IPS-11a (cell line): ENCODE data around the gene HS2ST1.
A peak's percentile ranks its signal among the peaks of the same experiment; 100 is the strongest.

Experiments used
- H3K4me3 ChIP-seq: one replicate; pipeline ENCODE4 v1.5.1; 2013; ENCODE audit warnings: low read depth, low read length, control low read depth

HS2ST1 gene

DNA sequence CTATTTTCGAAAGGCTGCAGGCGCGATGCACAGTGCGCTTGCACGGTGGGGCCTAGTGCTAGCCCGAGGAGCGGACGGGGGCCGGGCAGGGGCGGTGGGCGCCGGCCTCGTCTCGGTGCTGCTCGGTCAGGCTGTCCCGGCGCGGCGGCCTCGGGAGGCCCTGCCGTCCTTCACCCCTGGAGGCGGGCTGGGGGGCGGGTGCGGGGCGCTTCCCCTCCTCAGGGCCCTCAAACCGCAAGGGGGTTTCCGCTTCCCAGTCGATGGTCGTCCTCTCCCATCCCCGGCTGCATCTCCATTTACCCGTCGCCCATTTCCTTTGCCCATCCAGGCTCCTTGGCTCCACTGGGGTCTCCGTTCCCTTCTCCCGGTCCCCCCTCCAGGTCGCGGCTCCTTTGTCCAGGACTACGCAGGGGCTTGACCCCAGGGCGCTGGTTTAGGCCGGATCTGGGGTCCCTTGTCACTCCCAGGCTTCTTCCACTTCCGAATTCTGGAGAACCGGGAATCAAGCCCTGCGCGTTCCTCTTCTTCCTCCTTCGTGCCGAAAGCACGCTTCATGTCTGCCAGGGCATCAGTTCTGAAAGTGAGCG is 217.9 kb downstream of the HS2ST1 start:
- H3K4me3 ChIP-seq = peak overlapping the region; percentile 52

DNA sequence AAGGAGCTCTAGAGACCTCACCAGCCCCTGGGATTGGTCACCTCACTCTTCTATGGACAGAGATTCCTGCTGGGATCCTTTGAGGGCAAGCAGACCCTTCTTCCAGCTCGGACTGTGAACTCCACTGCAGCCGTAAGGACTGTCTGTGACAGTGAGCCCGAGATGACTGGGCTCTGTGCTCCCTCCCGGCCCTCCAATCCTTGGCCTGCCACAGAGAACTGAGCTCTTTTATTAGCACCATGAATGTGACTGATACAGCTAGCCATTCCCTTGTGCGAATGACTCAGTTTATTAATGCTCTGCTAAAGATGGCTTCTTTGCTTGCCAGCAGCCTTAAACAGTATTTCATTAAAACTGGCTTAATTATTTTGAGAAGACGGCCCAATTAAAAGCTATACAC is 219.6 kb downstream of the HS2ST1 start:
- no peak overlapping the region for H3K4me3 ChIP-seq

DNA sequence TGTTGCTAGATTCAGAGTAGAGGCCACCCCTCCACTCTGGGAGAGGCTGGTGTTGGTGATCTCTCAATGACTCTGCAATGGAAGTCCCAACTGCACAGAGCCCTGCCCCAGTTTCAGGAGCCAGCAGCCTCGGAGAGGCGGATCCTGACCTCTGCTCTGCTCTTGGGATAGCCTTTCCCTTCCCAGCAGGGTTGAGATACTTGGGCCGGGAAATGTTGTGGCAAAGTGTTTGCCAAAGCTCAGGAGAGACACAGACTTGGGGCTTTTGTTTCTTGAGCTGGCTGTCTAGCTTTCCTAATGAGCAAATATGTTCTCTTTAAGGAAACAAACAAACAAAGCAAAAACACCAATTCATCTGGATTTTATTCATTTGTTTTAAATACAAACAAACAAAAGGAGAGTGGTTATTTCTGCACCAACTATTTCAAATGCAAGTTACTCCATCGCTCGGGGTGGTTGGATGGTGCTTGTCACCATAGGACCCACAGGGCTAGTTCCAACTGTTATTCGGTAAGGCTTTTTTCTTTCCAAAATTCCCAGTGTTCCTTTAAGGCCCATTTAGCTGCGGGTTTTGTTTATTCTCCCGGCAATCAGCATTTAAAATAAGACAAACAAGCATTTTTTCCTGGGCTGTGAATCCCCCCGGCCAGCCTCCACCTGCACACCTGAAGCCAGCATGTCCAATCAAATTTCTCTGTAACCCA is 220.3 kb downstream of the HS2ST1 start:
- H3K4me3 ChIP-seq = no peak overlapping the region

DNA sequence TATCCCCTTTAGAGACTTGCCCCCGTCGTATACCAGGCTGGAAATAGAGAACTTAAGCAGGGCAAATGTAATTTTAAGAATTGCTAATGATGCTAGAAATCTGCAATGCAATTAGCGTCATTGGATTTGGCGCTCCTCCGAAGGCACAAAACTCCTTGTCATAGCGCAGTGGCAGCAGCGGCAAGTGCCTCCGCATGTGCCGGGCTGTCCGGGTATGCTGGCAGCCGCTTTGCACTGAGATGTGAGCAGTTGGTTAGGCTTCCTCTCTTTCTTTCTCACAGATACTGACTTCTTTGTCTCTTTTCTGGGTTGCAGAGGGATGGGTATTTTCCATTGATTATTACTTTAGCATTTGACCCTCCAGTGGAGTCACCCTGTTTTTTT is 220.9 kb downstream of the HS2ST1 start:
- H3K4me3 ChIP-seq = no peak overlapping the region

DNA sequence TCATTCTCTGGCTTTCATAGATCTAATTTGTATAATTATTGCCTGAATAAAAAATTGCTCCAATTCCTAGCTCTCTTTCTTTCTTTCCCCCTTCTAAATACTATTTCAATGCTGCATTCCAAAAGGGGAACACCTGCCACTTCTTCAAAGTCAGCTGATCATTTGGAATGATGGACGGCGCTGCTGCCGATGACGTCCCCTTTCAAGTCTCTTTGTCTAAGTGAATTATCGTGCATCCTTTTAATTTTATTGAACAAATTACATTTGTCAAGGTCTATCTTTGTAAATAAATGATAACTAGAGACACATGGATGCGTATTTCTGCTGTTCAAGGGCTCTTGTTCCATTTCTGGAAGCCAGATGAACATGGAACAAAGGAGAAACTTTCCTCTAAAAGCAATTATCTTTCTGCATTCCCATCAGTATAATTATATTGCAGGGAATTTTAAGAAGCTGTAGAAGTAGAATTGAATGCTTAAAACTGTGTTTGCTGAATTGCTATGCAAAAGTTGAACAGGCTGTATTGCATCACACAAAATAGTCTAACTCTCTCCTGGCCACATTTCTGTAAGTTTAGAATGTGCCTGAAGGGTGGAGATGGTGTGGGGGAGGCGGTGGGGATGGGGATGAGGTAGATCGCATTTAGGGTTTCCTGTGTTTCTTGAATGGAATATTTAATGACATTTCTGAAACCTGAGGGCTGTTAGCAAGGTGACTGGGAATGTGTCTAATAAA is 222.3 kb downstream of the HS2ST1 start:
- H3K4me3 ChIP-seq = no peak overlapping the region

DNA sequence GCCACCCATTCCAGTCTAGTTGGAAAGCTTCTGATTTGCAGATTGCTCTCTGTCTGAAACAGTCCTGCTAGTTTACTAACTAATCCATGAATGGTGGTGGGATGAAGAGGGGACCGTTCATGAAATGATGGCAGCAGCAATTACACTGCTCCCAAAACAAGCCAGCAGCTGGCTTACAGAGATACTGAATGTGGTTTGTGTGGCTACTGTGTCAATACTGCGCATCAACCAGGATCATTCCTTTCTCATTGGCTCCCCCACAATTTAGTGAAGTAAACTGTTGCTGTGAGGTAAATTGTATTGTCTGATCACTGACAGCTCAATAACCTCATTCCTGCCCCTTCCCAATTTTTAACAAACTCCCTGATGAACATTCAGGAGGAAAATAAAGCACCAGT is 222.9 kb downstream of the HS2ST1 start:
- H3K4me3 ChIP-seq = no peak overlapping the region

DNA sequence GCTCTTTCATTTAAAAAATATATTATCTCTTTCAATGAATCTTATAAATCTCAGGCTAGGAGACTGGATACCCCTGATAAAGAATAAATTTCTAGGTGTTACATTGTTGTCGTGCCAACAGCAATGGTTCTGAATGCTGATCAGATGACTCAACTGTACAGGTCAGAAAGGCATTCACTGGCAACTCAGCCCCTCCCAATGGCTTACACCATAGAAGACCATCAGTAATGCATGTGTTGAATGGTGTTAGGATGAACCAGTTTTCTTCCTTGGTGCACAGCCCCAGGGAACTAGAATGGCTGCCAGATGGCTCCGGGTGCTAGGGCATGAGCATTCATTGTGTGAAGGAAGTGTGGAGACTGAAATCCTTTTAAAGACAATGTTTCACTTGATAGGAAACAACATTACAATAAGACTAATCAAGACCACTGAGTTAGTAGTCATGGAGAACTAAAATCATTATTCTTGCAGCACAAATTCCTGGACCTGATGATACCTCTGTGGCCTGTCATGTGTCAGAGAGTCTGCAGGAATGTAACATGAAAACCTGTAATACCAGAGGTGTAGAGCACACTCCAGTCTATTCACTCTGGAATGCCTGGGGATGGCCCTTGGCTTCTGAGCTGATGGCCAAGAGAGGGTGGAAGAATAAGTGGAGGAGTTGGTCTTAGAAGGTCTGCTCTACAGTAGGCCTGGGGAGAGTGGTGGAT is 226.6 kb downstream of the HS2ST1 start:
- H3K4me3 ChIP-seq = no peak overlapping the region

DNA sequence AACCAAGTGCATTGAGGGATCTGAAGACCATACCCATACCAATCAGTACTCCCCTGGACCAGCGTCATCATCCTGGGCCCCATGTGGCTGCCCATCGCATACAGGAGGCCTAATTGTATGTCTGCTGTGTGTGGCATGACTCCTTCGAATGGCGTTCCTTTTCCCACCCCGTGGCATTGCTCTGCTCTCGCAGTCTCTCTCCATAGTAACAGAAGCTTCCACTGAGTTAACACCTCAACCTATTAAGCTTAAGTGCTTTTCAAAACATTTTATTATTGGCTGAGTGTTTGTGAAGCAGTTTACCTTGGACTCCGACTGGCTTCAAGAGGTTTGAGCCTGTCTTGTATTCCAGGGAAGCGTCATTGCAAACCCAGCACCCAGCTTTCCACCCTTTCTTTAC is 227.1 kb downstream of the HS2ST1 start:
- no peak overlapping the region for H3K4me3 ChIP-seq

DNA sequence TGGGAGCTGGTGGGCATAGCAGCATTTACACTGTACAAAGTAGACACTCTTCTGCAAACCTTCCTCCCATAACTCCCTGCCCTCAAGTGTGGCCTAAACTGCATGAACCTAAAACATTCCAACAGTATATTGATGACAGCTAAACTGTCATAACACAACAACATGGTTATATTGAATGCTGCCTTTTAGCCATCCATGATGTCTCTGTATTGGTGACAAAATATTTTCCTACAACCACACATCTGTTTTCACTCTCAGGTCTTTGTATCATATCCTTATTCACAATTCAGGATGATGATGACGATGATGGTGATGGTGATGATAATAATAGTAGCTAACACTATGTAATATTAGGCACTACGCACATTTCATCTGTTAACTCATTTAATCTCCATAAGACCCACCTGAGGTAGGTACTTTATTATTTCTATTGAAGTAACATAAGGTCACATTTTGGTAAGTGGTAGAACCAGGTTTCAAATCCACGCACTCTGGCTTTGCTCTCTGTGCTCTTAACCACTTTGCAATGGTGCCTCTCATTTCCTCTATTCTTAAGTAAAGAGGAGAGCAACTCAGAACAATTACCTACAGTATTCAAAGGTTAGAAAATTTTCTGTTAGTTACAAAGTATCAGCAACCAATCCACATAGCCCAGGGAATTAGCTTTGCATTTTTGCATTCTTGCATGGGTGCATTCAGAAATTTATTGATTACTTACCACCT is 229.1 kb downstream of the HS2ST1 start:
- no peak overlapping the region for H3K4me3 ChIP-seq

DNA sequence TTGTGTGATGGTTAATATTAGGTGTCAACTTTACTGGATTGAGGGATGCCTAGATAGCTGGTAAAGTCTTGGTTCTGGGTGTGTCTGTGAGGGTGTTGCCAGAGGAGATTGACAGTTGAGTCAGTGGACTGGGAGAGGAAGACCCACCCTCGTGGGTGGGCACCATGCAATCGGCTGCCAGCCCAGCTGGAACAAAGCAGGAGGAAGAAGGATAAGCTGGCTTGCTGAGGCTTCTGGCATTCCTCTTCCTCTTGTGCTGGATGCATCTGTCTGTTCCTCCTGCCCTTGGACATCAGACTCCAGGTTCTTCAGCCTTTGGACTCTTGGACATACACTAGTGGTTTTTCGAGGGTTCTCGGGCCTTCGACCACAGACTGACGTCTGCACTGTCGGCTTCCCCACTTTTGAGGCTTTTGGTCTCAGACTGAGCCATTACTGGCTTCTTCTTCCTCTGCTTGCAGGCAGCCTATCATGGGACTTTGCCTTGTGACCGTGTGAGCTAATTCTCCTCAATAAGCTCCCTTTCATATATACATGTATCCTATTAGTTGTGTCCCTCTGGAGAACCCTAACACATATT is 230.0 kb downstream of the HS2ST1 start:
- no peak overlapping the region for H3K4me3 ChIP-seq

DNA sequence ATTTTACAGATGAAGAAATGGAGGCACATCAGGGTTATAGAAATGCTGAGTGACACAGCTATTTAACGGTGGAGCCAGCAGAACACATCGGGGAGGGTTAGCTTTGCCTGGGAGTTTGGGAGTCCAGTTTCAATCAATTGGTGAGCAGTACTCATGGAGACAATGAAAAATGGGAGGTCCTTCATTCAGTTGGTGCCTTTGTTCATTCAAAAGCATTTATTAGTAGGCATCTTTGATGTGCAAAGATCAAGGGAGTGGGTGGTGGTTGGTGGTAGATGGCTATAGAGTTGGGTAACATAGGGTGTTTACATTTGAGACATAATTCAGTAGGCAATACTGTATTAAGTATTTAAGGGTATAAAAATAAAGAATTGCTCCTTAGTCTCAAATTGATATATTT is 230.5 kb downstream of the HS2ST1 start:
- H3K4me3 ChIP-seq = no peak overlapping the region

DNA sequence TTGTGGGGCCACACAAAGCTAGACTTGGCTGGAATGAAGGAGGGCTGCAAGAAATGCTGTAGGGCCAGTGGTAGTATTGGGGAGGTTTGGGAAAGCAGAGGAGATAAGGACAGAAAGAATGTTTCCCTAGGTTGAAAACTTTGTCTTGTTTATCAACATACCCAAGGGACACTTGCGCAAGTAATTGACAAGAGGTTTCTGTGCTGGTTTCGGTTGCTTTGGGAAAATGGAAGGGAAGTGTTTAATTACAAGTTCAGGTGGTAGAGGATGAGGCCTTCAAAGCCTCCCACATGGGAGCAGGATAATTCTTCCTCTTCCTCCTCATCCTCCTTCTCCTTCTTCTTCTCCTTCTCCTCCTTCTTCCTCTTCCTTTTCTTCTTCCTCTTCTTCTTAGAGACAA is 232.1 kb downstream of the HS2ST1 start:
- H3K4me3 ChIP-seq = no peak overlapping the region

DNA sequence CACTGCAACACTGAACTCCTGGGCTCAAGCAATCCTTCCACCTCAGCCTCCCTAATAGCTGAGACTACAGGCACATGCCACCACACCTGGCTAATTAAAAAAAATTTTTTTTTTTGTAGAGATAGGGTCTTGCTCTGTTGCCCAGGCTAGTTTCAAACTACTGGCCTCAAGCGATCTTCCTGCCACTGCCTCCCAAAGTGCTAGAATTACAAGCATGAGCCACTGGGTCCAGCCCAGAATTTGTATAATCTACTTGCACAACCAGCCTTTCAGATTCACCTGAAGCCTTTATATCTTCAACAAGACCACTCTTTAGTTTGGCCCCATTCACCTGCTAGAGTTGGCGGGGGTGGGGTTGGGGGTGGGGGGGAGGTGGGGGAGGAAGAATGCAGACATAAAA is 232.6 kb downstream of the HS2ST1 start:
- H3K4me3 ChIP-seq = no peak overlapping the region

DNA sequence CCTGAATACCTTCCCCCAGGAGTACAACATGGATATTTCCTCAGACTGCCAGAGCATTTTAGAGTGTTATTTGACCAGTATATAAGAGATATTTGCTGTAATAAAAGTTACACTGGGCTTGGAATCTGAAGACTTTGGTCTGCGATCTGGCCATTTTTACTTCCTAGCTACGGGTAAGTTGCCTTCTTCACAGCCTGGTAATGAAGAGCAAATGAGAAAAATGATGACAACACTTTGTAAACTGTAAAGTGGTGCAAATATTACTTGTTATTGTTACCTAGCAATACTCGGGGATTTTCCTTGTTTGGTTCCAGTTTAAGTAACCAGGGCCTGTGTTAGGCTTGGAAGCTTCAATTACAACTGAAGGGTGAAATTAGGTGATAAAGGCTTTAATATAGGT is 233.4 kb downstream of the HS2ST1 start:
- H3K4me3 ChIP-seq = no peak overlapping the region

DNA sequence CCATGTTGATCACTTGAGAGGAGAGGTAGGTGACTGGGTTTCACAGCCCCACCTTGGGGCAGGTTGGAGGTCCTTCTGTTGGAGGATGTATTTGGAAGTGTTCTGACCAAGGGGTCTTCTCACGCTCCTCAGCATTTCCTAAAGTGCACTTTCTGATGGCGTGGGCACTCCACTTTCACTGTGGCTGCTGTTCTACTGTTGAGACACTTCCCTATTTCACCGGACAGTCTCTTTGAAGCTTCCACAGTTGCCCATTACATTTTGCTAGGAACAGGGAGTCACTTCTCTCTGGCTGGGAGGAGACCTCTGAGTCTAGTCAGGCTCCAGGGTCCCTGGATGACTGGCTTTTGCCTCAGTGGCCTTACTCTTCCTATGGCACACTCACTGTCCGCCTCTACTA is 234.2 kb downstream of the HS2ST1 start:
- no peak overlapping the region for H3K4me3 ChIP-seq

DNA sequence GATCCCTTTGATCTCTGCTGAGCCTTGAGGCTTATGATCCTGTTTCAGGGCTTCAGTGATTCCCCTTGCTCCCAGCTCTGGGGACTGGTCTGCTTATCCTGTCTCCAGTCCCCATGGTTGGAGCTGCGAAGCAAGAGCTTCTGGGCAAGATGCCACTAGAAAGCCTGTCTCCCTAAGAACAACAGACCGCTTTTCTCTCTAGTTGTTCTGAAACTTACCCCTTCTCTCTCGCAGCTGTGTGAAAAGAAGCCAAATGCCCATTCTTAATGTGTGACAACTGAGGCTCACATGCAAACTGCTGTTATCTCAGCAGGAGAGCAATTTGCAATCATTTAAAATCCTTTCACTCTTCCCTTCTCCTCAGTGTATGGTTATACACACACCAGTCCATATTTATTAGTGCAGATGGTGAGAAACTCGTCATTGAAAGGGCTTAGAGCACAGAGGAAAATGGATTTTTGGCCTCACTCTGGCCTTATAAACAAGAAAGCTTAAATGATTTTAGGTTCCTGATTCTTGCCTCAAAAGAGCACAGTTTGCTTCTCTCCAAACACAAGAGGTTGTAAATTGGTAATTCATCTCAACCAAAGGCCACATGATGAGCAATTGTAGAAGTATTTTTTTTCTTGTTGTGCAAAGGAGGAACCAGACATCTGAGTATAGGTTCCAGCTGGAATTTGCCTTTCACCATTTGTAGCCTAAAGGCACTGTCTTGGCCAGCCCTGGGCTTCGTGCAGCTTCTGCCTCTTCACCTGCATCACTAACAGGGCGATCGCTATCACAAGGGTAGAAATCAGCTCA is 235.0 kb downstream of the HS2ST1 start:
- no peak overlapping the region for H3K4me3 ChIP-seq

DNA sequence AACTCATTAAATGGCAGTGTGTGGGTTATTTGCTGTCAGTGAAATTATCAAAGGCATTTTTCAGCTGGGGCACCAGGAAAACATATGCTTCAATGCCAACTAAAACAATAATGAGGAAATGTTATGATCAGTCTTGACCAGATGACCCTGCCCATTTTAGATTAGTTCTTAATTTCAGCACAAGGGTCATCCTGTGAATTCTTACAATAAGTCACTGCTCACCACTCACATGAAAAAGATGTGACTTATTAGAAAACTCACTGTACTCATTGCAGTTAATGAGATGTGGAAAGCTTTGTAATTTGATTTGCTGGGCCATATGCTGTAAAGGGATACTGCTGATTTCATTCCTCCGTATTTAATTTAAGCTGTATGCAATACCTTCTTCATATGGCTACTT is 235.7 kb downstream of the HS2ST1 start:
- no peak overlapping the region for H3K4me3 ChIP-seq

DNA sequence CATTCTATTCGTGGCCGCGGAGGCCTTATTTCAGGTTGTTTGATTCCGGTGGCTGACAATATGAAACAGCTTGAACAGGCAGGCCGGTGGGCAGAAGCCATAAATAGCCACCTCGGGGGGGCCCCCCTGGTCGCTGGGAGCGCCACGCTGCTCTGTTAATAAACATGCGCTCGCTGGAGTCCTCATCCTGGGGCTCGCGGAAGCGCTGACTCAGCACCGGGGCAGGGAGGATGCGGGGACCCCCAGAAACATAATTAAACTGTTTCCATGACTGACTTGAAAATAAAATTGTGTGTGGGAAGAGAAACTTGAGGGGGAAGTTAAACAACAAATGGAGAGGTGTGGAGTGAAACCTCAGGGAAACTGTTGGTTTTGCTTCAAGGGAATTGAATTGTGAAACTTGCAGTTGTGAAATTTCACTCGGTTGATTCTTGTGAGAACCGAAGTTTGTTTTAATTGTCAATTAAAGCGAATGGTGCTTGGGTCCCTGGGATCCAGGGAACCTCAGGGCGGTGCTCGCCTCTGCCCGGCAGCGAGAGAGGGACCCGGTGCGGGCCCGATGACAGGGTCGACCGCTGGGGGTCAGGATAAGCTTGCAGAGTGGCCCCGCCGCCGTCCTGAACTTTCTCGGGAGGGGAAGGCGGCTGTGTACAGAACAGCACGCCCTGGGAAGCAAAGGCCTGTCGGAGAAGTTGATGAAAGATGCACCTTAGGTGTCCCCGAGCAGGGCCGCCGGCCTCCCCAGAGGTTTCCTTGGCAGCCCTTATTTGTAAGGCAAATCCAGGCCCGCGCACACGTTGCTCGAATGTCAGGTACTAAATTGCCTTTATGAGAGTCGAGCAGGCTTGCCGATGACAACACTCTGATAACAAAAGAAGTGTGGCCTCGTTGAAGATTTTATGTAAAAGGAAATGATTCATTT is 237.3 kb downstream of the HS2ST1 start:
- H3K4me3 ChIP-seq = no peak overlapping the region

DNA sequence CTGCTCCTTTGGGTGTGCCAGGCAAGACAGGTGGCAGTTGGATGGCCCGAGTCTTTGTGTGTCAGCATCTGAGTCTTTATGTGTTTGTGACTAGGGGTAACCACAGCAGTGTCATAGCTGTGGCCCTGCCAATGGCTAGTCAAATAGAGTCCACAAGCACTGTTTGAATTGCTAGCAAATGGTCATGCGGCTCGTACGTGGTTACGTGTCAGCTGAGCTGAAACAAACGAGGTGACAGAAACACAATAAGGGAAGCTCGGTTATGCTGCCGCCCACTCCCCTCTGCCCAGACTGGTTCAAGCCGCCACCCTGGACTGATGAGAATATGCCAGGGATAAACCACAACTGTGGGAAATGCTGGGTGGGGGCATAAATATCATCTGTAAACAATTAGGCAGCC is 239.9 kb downstream of the HS2ST1 start:
- H3K4me3 ChIP-seq = no peak overlapping the region
